IPS-NIHi7 (cell line): ENCODE measurements around the gene DTX1.

Source experiments
- DNase-seq: peaks from one replicate; pipeline ENCODE4 v3.0.0; 2012; ENCODE audit warnings: mixed read lengths; ENCODE audit errors: extremely low spot score

Gene DTX1

DNA sequence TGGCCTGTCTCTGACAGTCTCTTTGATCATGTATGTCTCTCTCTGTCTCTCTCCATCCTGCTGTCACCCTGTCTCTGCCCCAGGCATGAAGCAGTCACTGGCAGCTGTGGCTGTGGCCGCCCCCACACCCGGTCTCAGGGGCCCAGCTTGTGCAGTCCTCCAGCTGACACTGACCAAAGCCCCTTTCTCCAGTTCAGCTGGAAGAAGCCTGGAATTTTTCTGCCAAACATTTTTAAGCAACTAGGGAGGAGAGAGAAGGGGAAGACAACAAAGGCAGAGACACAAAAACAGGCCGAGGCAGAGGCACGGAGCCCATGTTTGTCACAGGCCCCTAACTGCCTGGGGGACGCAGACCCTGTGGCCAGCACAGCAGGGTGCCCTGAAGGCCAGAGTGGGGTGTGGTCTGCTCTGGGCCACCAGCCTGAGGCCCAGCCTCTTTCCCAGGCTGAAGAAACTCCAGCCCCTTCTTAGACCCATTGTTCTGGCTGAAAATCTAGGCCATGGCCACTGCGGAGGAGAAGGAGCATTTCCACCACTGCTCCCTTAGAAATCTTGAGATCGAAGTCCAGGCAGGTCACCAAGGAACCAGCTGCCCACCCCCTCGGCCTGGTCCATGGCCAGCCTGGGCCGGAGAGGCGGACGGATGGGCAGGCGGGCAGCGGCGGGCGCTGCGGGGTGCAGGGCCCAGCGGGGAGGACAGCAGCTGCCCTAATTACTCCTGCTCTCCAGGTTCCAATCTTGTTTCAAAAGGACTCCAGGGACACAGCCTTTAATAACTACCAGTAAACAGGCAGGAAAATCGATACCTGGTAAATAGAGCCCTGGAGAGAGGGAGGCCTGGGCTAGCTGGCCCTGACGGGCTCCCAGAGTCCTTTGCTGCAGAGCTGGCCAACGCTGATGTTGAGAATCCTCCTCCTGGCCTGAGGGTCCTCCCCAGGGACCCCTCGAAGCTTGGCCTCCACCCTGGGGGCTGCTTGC, 14.9 kb downstream of the DTX1 start:
- no peak for DNase-seq

DNA sequence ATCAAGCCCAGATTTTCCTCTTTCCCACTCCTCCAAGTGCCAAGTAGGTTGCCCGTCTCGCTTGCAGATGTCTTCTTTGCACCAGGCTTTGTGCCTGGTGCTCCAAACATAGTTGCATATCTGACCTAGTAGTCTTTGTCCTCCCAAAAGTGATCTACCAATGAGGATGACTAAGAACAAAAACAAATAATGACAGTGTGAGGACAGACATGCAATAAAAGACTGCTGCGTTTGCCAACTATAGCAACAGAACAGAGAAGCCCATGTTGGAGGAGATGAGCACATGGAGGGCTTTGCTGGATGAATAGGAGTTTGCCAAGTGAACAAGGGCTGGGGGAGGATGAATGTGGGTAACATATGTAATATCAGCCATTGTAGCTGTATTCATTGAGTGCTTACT, 15.6 kb downstream of the DTX1 start:
- no peak for DNase-seq

DNA sequence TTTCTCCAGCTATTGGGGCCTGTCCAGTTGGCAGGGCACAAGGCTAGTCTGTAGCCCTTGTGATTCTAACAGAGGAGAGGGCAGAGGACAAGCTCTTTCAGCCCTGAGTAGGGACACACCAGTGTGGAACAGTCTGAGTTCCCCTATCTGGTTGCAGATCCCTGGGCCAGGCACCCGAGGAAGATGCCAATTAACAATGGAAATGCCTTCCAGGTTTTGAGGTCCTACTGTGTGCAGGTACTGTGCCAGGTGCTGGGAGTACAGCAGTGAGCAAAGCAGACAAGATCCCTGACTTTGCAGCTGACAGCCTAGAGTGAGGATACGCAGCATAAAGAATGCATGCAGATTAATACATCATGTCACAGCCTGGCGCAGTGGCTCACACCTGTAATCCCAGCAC, 17.1 kb downstream of the DTX1 start:
- DNase-seq = no peak

DNA sequence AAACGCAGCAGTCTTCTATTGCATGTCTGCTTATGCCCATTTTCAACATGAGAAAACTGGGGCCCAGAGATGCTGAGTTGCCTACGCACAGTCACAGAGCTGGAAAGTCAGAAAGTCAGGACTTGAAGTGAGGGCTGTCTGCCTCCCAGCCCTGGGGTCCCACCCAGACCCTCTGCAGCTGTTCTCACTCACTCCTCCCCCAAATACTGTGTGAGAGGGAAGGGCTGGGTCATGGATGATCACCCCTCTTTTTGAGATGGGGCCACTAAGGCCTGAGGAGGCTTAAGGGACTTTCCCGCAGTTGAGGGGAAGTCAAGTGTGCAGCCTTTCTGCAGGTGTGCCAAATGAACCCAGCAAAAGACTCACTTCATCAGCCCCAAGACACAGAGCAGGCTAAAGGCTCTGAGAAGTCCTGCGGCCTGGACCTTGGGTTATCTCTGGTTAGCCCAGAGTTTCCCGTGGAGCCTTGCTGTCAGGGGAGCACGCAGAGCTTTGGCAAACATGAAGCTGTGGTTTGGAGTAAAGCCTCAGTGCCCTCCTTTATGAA, 18.7 kb downstream of the DTX1 start:
- no peak for DNase-seq

DNA sequence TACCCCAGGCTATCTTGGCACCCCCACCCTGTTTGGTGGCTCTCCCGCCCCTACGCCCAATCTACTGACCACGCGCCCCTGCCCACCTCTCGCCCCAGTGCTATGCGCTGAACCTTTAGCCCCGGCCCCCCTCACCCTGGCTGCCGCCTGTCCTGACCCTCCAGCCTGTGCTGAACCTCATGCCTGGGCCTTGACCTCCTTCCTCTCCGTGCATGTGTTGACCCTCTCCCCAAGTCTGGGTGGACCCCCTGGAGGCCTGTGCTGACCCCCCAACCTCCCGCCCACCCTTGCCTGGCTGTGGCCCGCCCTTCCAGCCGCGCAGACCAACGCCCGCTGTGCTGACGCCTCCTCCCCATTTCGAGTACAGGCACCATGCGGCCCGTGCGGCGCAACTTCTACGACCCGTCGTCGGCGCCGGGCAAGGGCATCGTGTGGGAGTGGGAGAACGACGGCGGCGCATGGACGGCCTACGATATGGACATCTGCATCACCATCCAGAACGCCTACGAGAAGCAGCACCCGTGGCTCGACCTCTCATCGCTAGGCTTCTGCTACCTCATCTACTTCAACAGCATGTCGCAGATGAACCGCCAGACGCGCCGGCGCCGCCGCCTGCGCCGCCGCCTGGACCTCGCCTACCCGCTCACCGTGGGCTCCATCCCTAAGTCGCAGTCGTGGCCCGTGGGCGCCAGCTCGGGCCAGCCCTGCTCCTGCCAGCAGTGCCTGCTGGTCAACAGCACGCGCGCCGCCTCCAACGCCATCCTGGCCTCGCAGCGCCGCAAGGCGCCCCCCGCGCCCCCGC, 20.7 kb downstream of the DTX1 start:
- peak; percentile 49 for DNase-seq

DNA sequence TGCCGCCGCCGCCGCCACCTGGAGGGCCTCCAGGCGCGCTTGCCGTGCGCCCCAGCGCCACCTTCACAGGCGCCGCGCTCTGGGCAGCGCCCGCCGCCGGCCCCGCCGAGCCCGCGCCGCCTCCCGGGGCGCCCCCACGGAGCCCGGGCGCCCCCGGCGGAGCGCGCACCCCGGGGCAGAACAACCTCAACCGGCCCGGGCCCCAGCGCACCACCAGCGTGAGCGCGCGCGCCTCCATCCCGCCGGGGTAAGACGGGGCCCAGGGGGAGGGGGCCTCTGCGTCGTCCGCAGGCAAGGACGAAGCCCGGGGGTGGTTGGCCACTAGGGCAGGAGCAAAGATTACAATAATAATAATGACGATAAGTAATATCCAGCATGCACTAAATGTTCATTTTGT, 21.3 kb downstream of the DTX1 start:
- DNase-seq = no peak

DNA sequence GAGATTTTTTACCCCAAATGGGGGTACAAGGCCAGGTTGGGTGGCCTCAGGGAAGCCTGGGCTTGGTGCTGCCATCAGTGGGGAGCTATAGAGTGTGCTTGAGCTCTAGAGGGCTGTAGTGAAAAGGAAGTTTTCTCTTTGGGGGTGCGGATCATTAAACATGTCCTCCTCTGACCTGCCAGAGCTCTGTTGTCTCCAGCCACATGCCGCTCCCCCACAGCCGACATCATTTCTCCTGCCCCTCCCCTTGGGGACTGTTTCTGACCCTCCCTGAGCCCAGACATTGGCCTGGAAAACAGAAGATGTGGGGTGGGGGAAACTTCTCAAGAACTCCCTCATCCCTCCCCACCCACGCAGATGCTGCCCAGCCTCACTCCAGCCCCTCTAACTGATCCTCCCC, 25.3 kb downstream of the DTX1 start:
- DNase-seq = no peak

DNA sequence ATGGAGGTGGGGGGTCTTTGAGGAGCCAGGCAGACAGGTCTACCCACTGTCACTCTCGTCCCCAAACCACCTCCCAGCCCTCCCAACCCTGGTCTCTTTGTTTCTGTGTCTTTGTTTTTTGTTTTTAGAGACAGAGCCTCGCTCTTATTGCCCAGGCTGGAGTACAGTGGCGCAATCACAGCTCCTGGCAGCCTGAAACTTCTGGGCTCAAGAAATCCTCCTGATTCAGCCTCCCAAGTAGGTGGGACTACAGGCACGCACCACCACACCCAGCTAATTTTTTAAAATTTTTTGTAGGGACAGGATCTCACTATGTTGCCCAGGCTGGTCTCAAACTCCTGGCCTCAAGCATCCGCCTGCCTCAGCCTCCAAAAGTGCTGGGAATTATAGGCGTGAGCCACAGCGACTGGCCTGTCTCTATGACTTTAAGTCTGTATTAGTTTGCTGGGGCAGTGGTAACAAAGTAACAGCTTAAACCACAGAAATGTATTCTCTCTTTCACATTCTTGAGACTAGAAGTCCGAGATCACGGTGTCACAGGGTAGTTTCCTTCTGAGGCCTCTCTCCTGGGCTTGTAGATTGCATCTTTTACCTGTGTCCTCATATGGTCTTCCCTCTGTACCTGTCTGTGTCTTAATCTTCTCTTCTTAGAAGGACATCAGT, 26.1 kb downstream of the DTX1 start:
- DNase-seq = no peak

DNA sequence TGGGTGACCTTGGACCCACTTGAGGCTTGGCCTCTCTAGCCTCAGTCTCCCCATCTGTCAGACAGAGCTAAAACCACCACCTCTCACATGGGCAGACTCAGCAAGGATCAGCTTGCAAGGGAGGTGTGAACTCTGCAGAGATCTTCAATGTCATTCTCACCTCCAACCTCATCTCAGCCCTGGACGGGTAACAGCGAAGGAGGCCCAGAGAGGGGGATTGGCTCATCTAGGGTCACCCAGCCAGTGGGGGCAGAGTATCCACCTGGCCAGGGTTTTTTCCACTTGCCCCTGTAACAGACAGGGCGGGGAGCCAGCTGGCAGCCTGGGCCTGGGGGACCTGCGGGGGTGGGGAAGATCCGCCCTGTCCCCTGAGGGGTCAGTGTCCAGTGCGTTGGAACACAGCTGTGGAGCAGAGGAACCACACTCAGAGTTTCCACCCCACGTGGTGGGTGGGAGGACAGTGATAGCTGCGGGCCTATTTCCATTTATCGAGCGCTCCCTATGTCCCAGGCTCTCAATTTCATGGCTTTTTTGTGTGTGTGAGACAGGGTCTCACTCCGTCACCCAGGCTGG, 27.4 kb downstream of the DTX1 start:
- no peak for DNase-seq

DNA sequence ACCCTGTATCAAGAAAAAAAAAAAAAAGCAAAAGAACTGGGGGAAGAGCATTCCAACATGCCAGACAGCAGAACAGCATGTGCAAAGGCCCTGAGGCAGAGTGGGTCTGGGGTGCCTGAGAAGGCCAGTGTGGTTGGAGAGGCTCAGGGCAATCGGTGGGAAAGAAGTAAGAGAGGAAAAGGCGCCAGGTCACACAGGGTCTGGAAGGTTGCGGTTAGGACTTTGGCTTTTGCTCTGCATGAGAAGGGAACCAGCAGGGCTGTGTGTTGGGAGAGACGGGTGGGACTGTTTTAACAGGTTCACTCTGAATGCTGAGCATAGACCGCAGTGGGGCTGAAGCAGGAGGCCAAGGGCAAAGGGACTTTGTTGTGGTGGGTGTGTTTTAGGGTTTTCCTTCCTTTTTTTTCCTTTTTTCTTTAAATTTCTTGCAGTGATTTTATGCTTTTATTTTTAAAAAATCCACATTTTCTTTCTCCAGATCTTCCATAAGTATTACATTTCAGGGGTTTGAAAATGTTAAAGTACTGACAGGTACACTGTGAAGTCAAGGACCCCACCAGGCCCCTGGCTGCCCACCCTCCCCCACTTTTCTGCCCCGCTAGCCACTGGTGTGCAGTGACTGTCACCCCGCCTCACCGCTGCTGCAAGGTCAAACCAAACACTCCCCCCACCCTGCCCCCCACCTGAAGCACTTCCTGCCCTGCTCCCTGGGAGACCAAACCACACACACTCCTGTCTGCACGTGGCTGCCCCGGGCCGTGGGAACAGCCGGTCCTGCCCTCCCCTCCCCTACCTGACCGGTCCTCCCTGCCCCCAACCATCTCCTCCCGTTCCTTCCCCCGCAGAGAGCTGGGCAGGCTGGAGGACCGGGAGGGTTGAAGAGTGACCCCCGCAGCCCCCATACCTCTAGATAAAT, 30.0 kb downstream of the DTX1 start:
- no peak for DNase-seq

DNA sequence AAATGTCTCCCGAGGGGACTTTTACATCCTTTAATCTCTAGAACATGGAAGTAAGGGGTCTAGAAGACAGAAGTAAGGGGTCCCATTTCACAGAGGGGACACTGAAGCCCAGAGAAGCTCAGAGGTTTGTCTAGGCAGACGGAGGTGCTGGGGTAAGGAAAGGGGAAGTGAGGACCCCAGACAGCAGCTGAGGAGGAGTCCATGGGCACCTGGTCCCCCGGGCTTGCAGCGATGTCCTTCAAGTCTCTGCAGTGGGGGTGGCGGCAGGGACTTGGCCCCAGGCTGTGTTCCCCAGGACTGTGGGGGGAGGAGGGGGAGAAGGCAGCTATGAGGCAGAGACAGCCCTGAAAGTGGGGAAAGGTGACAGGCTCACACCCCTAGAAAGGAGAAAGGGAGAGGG, 30.7 kb downstream of the DTX1 start:
- DNase-seq = no peak

DNA sequence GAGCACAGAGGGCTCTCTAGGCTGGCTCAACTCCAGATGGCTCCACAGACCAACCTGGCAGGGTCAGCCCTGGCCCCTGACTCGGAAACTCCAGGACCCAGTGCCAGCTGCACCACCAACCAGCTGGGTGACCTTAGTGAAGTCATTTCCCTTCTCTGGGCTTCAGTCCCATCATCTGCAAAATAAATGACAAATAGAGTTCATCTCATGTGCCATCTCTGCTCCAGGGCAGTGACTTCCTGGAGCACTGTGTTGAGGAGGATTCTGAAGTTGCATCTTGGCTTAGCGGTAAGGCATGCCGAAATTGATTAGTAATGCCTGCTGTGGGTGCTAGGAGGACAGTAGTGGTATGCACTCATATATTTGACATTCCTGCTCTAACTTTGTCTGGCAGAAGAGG, 31.5 kb downstream of the DTX1 start:
- DNase-seq = no peak

DNA sequence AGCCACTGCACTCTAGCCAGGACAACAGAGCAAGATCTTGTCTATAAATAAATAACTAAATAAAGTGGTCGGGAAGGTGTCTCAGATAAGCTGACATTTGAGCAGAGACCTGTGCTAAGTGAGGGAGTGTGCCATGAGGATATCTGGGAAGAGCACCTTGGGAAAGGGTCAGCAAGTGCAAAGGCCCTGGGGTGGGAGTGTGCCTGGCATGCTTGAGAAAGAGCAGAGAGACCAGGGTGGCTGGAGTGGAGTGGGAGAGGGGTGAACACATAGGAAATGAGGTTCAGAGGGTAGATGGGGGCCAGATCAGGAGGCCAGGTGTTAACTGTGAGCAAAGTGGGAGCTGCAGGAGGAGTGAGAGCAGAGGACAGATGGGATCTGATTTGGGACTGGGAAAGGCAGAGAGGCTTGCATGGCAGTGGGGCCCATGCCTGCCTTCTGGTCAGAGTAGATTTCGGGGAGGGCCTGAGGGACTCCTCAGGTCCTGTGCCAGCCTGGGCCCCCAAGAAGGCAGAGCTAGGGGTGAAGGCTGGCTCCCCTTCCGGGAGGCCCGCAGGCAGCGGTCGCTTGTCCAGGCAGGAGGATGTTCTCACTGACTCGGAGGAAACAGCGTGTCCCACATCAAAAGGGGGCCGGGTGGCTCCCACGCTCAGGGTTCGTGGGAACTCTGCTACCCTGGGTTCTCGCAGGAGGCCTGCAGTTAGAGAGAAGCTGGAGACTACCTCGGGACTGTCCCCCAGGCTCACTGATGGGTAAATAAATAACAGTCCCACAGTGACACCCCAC, 32.6 kb downstream of the DTX1 start:
- no peak for DNase-seq

DNA sequence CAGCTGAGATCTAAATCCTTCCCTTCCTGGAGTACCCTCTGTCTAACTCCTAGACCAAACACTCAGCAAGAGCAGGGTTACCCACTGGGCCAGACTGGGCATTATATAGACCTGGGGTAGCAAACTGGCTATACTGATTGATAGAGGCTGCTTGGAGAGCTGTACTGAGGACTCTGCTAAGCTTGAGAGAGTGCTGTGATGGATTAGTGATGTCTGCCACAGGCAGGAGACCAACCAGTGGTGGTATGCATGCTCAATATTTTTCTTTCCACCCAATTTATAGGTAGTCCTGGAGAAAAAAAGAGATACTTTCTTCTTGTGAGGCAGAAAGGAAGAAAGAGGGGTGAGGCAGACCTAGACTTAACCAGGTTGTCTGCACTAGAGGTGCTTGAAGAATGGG, 33.3 kb downstream of the DTX1 start:
- DNase-seq = no peak

DNA sequence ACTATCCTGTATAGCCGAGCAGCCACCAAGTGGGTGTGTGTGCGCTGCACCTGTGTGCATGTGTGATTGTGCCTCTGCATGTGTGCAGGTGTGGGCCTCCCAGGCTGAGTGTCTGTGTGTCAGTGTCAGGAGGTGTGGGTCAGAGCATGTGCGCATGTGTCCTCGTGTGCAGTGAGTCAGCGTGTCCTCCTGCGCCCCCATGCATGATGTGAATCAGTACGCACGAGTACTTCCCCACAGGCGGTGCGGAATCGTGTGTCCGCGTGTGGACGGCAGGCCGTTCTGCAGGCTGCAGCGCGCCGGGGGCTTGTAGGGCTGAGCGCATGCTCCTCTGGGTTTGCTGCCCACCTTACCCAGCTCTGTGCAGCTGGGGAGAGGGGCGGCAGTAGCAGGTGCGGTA, 34.2 kb downstream of the DTX1 start:
- no peak for DNase-seq

DNA sequence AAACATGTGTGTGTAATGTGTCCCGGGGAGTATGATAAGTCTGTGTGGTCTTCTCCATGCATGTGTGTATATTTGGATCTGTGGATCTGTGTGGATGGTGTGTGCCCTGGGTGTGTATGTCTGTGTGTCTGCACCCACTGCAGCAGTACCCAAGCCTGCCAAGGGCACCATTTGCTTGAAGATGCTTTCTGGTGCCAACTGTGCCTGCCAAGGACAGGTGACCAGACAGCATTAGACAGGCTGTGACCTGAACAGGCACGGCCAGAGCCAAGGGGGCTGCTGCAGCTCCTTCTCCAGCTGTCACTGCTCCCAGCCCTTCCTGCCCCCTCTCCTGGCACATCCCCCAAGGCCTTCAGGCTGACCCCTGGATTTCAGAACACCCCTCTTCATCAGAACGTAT, 35.0 kb downstream of the DTX1 start:
- DNase-seq = no peak

DNA sequence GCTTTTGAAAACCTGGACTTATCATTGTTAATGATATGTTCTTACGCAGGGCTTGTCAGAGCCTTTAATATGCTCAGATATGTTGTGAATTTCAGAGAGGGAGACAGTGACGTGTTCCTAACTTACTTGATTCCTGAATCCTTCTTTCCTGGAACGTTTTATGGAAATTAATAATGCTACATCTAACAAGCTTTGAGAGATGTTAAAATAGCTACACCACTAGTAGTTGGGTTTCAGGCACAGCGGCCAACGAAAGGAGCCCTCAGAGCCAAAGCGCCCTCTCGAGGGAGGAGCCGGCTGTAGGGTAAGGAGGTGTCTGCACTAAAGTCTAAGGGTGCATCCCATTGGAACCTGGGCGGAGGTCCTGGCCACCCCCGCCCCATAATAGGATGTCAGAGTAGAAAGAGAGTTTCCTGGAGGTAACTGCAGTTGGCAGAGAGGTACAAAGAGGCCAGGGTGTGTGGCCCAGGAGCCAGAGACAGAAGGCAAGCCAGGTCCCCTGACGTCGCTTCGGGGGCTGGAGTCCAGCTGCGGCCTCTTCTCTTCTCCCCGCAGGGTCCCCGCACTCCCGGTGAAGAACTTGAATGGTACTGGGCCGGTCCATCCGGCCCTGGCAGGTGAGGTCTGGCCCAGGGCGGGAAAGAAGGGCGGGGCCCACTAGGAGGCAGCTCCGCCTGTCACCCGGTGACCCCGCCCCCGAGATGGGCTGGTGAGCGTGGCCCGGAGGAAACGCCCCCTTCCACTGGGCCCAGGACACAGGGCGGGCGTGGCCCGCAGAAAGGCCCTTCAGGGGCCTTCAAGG, 36.3 kb downstream of the DTX1 start:
- peak; percentile 91 for DNase-seq

DNA sequence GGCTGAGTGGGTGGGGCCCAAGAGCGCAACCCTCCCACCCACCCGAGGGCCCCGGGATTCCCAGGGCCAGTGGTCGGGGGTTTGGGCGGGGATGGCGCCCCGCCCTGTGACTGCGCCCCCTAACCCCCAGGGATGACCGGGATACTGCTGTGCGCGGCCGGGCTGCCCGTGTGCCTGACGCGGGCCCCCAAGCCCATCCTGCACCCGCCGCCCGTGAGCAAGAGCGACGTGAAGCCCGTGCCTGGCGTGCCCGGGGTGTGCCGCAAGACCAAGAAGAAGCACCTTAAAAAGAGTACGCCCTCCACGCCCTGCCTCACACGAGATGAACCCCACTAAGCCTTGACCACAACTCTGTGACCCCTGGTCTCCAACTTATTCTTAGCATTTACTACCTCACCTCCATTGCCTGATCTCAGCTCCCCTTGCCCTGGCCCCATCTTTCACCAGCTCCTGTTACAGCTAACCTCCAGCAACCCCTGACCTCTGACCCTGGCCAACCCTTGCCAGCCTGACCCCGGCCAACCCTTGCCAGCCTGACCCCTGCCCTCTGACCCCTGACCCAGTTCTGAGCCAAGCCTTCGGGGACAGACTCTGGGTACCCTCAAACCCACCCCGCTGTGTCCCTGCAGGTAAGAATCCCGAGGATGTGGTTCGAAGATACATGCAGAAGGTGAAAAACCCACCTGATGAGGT, 37.0 kb downstream of the DTX1 start:
- DNase-seq = no peak
